Uterus (tissue), 2 donors: ENCODE measurements around the gene MGAT4A.

Source experiments
- CTCF ChIP-seq, 4 experiments: fragments of 200-600 bp in 2 of 4; fragments of 450-650 bp in 2 of 4; sonication (generic) in 2 of 4; IDR thresholded peaks; one replicate each; pipeline ENCODE4 v1.5.1; 2016 to 2019; ENCODE audit warnings: antibody characterized with exemption in 4 of 4, mild to moderate bottlenecking in 2 of 4, moderate library complexity in 1 of 4
- POLR2A ChIP-seq, 2 donors: fragments of 450-650 bp; IDR thresholded peaks; one replicate each; pipeline ENCODE4 v1.6.1; 2016; ENCODE audit warnings: antibody characterized with exemption in 2 of 2, mild to moderate bottlenecking in 1 of 2, moderate library complexity in 1 of 2

- no peak for TF ChIP-seq CTCF (IDR thresholded peaks at IDR 0.05)
- no peak for TF ChIP-seq POLR2A (IDR thresholded peaks at IDR 0.05)
Measured at GRCh38 chr2:98608962-98609604, 121.8 kb downstream of the MGAT4A start.
